ENCODE measurements around the gene DLG4.

- TF ChIP-seq, protein P1, sequence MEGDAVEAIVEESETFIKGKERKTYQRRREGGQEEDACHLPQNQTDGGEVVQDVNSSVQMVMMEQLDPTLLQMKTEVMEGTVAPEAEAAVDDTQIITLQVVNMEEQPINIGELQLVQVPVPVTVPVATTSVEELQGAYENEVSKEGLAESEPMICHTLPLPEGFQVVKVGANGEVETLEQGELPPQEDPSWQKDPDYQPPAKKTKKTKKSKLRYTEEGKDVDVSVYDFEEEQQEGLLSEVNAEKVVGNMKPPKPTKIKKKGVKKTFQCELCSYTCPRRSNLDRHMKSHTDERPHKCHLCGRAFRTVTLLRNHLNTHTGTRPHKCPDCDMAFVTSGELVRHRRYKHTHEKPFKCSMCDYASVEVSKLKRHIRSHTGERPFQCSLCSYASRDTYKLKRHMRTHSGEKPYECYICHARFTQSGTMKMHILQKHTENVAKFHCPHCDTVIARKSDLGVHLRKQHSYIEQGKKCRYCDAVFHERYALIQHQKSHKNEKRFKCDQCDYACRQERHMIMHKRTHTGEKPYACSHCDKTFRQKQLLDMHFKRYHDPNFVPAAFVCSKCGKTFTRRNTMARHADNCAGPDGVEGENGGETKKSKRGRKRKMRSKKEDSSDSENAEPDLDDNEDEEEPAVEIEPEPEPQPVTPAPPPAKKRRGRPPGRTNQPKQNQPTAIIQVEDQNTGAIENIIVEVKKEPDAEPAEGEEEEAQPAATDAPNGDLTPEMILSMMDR (IDR thresholded peaks at IDR 0.05; ENCODE audit: low read length): no peak
- TF ChIP-seq EZH2 (IDR thresholded peaks at IDR 0.05; ENCODE audit: borderline replicate concordance, low read length): no peak
These were observed 43.4 kb downstream of the DLG4 start for GRCh38 chr17:7176107-7176840.

Measured in OCI-LY1 (cell line).